ENCODE data around the gene LCAT.
A peak's percentile ranks its signal among the peaks of the same experiment; 100 is the strongest.

LCAT gene

DNA sequence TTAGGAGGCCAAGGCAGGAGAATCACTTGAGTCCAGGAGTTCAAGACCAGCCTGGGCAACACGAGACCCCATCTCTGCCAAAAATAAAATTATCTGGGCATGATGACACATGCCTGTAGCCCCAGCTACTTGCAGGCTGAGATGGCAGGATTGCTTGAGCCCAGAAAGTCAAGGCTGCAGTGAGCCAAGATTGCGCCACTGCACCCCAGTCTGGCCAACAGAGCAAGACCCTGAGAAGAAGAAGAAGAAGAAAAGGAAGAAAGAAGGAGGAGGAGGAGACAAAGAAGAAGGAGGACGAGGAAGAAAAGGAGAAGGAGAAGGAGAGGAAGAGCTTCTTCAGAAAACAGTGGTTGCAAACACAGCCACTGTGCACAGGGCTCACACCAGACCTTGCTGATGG is 44.8 kb upstream of the LCAT start:
- DNase-seq (ENCODE audit: low spot score): no peak
- in situ Hi-C loops (cut with MboI; ENCODE audit: low pct_unique_long_range_greater_than_20kb, low sequenced_read_pairs, unreplicated experiment): no loop called here
- TF ChIP-seq, protein P1, sequence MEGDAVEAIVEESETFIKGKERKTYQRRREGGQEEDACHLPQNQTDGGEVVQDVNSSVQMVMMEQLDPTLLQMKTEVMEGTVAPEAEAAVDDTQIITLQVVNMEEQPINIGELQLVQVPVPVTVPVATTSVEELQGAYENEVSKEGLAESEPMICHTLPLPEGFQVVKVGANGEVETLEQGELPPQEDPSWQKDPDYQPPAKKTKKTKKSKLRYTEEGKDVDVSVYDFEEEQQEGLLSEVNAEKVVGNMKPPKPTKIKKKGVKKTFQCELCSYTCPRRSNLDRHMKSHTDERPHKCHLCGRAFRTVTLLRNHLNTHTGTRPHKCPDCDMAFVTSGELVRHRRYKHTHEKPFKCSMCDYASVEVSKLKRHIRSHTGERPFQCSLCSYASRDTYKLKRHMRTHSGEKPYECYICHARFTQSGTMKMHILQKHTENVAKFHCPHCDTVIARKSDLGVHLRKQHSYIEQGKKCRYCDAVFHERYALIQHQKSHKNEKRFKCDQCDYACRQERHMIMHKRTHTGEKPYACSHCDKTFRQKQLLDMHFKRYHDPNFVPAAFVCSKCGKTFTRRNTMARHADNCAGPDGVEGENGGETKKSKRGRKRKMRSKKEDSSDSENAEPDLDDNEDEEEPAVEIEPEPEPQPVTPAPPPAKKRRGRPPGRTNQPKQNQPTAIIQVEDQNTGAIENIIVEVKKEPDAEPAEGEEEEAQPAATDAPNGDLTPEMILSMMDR (IDR thresholded peaks at IDR 0.05; ENCODE audit: extremely low read depth, insufficient read depth, missing control alignments): no peak

- peak; percentile 2 for DNase-seq (ENCODE audit: low spot score)
- in situ Hi-C loops (cut with MboI; ENCODE audit: low pct_unique_long_range_greater_than_20kb, low sequenced_read_pairs, unreplicated experiment): no loop called here
- TF ChIP-seq, protein P1 (IDR thresholded peaks at IDR 0.05; ENCODE audit: extremely low read depth, insufficient read depth, missing control alignments): no peak
These were observed 43.7 kb upstream of the LCAT start for GRCh38 chr16:67987460-67988160.

- in situ Hi-C loops (cut with MboI; ENCODE audit: low pct_unique_long_range_greater_than_20kb, low sequenced_read_pairs, unreplicated experiment): no loop called here
- TF ChIP-seq, protein P1 (IDR thresholded peaks at IDR 0.05; ENCODE audit: extremely low read depth, insufficient read depth, missing control alignments): no peak
- DNase-seq (ENCODE audit: low spot score): peak; percentile 2
These were observed 43.0 kb upstream of the LCAT start for GRCh38 chr16:67986949-67987348.

DNA sequence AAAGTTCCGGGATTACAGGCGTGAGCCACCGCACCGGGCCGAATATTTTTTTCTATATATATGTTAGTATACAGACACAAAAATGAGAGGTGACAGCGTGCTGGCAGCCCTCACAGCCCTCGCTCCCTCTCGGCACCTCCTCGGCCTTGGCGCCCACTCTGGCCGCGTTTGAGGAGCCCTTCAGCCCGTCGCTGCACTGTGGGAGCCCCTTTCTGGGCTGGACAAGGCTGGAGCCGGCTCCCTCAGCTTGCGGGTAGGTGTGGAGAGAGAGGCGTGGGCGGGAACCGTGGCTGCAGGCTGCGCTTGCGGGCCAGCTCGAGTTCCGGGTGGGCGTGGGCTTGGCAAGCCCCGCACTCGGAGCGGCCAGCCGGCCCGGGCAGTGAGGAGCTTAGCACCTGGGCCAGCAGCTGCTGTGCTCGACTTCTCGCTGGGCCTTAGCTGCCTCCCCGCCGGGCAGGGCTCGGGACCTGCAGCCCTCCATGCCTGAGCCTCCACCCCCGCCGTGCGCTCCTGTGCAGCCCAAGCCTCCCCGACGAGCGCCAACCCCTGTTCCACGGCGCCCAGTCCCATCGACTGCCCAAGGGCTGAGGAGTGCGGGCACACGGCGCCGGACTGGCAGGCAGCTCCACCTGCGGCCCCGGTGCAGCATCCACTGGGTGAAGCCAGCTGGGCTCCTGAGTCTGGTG is 38.2 kb upstream of the LCAT start:
- DNase-seq (ENCODE audit: low spot score): no peak
- in situ Hi-C loops (cut with MboI; ENCODE audit: low pct_unique_long_range_greater_than_20kb, low sequenced_read_pairs, unreplicated experiment): no loop called here
- TF ChIP-seq, protein P1 (IDR thresholded peaks at IDR 0.05; ENCODE audit: extremely low read depth, insufficient read depth, missing control alignments): no peak

- in situ Hi-C loops (cut with MboI; ENCODE audit: low pct_unique_long_range_greater_than_20kb, low sequenced_read_pairs, unreplicated experiment): no loop called here
- no peak for DNase-seq (ENCODE audit: low spot score)
- TF ChIP-seq, protein P1 (IDR thresholded peaks at IDR 0.05; ENCODE audit: extremely low read depth, insufficient read depth, missing control alignments): peak; percentile 24
These were observed 36.2 kb upstream of the LCAT start, which contains the start of gene DPEP3 for GRCh38 chr16:67979955-67980678. TSS of gene DPEP3 (minus strand) at chr16:67980499. CDS start at chr16:67980380, 119 bp downstream.

GRCh38 chr16:67977469-67978227 is 33.7 kb upstream of the LCAT start:
- in situ Hi-C loops (cut with MboI; ENCODE audit: low pct_unique_long_range_greater_than_20kb, low sequenced_read_pairs, unreplicated experiment): no loop called here

More at GRCh38 chr16:67977469-67978227, 33.7 kb upstream of the LCAT start:
- DNase-seq (ENCODE audit: low spot score): no peak
- TF ChIP-seq, protein P1 (IDR thresholded peaks at IDR 0.05; ENCODE audit: extremely low read depth, insufficient read depth, missing control alignments): no peak
